HG02870 (cell line): ENCODE data around the gene CATSPERB.
"Not testable (repeated sequence)": the region's sequence is repeated elsewhere in the genome, so short reads cannot be mapped to it uniquely, and the experiment has no call there.

Experiments
- ATAC-seq: cut with Tn5 transposase; IDR thresholded peaks from one replicate; pipeline ENCODE4 v1.9.1; 2021; ENCODE audit warnings: mild to moderate bottlenecking, moderate library complexity; ENCODE audit not compliant: unreplicated experiment

The CATSPERB gene

DNA sequence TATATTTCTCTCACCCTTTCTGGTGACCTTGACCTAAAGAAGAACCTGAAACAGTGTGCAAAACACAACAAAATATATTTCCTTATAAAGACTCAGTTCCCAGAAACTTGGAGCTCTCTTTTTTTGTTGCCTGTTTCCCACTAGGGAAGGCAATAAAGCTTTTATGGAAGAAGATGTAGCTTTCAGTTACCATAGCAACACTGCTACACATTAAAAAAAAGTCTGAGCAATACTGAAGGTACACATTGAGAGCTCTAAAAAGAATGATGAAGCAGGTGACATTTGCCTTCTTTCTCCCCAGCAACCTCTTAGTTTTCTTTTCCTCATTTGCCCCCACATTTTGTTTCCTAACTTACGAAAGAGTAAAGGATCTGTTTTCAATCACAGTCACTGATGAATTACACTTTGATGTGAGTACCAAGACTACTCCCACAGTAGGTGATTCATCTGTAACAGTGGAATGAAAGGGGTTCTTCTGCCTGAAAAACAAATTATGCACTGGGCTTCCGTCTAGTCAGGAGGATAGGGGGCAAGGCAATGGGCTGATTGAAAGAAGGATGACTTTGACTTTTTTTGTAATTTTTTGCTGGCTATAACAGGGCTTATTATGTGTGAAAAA, 1.1 kb upstream of the CATSPERB start:
- no peak for ATAC-seq

- no peak for ATAC-seq
These were observed 553 bp upstream of the CATSPERB start for GRCh38 chr14:91732439-91732838.

DNA sequence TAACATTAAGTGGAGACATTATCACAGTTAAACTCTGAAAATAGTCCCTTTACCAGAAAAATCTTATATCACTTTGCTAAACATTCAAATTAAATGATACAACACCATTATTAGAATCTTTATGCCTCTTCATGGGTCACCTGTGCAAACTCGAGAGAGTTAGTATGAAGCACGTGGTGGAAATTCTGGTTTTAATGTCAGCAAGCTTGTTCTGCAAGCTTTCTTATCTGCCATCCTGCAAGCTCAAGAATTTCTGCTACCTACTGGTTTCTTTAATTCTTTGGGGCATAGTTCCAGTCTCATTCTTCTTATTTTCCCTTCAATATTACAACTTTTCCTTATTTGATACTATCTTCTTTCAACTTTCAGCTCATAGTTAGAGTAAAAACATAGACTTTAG, 868 bp downstream of the CATSPERB start:
- no peak for ATAC-seq

- no peak for ATAC-seq
These were observed 2.1 kb downstream of the CATSPERB start for GRCh38 chr14:91729756-91730155.

DNA sequence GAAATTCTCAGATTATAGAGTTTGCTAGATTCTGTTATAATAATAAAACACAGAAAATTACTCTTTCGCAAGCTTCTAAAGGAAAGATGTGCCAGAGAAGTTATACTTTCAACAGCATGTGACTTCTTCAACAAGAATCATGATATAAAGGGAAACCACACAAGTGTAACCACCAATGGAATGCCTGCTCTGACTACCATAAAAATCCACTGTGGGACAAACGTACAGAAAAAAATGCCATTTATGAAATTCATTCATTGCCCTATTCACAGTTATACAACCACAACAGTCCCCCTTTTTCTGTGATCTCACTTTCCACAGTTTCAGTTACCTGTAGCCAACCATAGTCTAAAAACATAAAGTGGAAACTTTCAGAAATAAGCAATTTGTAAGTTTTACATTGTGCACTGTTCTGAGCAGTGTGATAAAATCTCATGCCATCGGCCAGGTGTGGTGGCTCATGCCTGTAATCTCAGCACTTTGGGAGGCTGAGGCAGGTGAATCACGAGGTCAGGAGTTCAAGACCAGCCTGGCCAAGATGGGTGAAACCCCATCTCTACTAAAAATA, 3.2 kb downstream of the CATSPERB start:
- ATAC-seq, result no peak

GRCh38 chr14:91727121-91727520, 4.8 kb downstream of the CATSPERB start:
- no peak for ATAC-seq

GRCh38 chr14:91723501-91723900, 8.4 kb downstream of the CATSPERB start:
- ATAC-seq, result no peak

DNA sequence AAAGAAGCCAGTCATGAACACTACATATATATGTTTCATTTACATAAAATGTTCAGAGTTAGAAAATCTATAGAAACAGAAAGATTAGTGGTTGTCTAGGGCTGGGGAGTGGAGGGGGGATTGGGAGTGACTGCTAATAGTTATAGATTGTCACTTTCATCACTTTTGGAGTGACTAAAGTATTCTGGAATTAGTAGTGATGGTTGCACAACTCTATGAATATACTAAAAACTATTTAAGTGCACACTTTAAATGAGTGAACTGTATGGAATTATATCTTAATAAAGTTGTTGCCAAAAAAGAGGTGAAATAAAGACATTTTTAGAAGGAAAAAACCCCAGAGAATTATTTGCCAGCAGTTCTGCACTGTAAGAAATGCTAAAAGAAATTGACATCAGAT, 9.5 kb downstream of the CATSPERB start:
- no peak for ATAC-seq

DNA sequence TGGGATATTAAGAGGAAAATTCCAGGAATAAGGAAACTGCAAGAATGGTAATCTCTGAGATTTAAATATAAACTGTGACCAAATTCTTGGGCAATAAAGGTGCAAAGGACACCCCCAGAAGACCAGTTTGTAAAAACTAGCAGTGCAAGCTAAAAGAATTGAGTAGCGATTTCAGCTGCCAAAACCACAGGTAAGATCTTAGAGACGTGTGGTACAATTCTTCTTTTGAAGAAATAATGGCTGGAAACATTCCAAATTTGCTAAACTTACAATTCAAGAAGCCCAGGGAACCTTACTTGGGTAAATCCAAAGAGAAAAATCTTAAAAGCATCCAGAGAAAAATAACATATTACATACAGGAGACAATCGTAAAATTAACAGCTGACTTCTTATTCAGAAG, 12.0 kb downstream of the CATSPERB start:
- no peak for ATAC-seq

- no peak for ATAC-seq
These were observed 14.9 kb downstream of the CATSPERB start for GRCh38 chr14:91716999-91717398.

DNA sequence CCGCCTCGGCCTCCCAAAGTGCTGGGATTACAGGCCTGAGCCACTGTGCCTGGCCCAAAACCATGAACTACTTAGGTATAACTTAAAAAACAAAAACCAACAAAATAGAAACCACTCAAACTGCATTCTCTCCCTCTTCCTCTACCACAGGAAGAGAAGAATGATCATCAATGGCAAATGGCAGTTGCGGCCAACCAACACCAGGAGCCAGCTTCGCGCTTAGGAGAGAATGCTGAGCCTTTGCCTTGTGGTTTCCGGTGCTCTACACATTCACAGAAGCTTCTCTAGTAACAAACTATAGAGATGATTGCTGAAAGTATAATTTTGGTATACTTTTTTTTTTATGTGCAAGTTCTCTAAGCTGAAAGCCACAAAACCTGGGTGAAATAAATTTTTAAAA, 17.1 kb downstream of the CATSPERB start:
- no peak for ATAC-seq

GRCh38 chr14:91708795-91709194, 23.1 kb downstream of the CATSPERB start:
- no peak for ATAC-seq

GRCh38 chr14:91706996-91707395, 24.9 kb downstream of the CATSPERB start:
- no peak for ATAC-seq

DNA sequence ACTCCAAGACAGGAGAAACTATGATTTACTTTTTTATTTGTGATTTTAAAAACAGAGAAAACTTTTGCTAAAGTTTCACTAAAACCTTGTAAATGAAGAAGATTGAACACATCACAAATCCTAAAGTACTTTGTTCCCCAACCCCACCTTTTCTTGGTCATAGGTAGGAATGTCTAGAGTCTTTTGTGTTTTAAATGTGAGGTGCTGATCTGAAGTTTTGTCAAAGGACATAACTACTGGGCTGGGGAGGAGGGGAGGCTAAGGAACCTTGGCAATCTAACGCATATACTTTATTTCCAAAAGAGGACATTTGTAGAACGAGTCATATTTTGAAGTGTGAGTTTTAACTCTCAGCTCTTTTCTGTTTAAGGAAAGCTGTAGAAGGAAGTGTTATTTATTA, 37.2 kb downstream of the CATSPERB start:
- no peak for ATAC-seq

- ATAC-seq, result no peak
These were observed 38.5 kb downstream of the CATSPERB start for GRCh38 chr14:91693346-91693745.

DNA sequence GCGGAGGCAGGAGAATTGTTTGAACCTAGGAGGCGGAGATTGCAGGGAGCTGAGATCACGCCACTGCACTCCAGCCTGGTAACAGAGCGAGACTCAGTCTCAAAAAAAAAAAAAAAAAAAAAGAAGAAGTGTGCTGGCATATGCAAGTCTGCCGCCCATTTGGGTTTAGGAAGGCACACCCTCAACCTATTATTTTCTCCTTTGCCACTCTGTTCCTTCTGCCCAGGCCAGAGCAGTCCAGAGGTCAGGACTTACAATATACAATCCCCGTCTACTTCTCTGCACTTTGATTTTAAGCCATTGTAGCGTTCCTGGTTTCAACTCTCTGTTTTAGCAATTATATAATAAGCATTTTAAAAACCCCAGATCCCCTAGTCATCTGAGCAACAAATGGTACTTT, 39.8 kb downstream of the CATSPERB start:
- ATAC-seq, result no peak

GRCh38 chr14:91689608-91690007, 42.3 kb downstream of the CATSPERB start:
- ATAC-seq, result no peak

GRCh38 chr14:91687436-91687835, 44.5 kb downstream of the CATSPERB start:
- ATAC-seq, result not testable (repeated sequence)

DNA sequence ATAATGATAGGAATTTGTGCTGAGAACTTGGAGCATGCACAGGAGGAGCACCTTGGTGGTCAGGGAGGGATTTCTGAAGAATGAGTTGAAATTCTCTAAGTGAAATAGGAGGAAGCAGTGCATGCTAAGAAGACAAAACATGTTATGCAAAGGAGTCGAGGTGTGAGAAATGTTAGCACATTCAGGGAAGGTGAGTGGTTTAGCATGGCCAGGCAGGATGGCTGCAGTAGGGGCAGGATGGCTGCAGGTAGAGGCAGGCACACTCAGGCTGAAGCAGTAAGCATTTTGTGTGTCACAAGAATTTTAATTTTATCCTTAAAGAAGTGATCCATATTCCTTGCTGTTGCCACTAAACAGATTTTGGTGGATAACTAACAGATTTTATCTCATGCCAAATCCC, 46.3 kb downstream of the CATSPERB start:
- ATAC-seq, result no peak

DNA sequence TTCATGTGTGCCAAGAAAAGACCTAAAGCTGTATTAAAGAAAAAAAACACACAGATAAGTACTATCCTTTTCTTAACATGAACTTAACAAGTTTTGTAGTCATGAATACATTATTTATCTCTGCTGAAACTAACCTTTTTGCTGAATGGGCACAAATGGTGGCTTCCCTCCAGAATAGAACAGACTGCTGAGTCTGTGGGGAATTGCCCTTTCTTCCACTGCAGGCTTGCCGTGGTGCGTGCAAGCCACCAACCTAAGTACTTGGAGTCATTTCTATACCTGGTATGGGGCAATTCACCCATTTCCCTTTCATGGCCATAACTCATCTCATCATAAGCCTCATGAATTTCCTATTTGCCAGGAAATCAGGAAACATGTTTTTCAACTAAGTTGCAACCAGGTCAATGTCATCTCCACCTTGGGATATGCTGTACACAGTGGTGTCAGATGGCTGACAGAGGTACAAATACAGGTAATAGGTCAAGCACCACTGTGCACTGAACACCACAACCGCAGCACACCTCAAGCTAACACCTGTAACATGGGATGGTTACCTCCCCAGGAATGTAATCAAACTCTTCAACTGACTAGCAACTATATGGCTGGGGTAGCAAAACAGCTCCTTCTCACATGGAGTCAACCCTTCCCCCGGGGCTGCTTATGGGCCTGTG, 49.9 kb downstream of the CATSPERB start:
- no peak for ATAC-seq

- no peak for ATAC-seq
These were observed 50.8 kb downstream of the CATSPERB start for GRCh38 chr14:91681118-91681517.

DNA sequence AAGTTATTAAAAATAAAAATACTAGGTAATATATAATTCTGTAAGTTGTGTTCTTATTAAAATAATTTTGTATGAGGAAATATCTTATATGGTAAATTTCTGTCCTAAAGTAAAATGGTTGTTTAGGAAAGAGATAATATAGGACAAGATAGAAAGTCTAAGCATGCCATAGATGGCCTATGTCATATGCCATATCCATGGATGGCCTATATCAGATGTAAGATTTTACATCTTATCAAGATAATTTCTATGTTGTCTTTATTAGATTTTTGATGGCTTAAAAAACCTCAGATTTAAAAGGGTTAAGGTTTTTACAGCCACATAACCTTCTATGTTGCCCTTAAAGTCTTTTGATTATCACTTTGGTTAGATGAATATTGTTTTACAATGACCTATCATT, 52.6 kb downstream of the CATSPERB start:
- no peak for ATAC-seq

DNA sequence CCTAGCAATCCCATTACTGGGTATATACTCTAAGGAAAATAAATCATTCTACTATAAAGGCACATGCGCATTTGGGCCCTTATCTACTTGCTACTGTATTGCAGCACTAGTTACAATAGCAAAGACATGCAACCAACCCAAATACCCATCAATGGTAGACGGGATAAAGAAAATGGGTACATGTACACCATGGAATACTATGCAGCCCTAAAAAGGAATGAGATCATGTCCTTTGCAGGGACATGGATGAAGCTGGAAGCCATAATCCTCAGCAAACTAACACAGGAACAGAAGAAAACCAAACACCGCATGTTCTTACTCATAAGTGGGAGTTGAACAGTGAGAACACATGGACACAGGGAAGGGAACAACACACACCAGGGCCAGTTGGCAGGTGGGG, 54.2 kb downstream of the CATSPERB start:
- not testable (repeated sequence) for ATAC-seq
